T-helper 22 cell (primary cell): Measurements from ENCODE around the gene CACNG7.

Experiments used
- DNase-seq: peaks from one replicate; pipeline ENCODE4 v3.0.0-alpha.2; 2020; ENCODE audit warnings: low read depth

The CACNG7 gene

DNA sequence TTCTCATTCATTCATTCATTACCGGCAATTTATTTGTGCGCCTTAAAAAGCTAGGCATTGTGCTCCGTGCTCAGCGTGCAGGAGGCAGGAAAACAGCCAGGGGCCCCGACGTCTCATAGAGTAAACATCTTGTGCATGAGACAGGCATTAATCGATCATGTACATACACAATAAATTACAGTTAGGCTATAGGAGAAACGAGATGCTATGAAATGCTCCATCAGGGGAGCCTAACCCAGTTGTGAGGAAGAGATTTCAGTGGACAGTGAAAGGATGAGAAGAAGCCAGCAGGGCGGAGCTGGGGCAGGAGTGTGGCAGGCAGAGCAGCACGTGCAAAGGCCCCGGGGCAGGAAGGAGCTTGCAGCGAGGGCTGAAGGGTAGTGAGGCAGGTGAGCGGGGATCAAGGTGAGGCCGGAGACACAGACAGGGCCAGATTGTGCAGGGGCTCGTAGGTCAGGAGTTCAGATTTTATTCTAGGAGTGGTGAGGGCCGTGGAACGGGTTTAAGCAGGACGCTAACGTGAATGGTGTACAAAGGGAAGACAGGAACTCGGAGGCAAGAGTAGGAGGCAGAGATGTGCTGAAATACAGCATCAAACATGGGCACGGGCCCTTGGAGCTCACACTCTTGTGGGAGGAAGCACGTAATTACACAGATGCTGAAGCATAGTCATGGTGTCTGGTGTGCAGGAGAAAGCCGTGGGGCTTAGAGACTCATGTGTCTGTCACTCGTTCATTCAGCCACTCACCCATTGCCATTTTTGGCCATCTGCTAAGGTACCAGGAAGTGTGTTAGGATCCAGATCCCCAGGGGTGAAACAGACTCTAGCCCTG is 74.6 kb downstream of the CACNG7 start:
- no peak for DNase-seq

DNA sequence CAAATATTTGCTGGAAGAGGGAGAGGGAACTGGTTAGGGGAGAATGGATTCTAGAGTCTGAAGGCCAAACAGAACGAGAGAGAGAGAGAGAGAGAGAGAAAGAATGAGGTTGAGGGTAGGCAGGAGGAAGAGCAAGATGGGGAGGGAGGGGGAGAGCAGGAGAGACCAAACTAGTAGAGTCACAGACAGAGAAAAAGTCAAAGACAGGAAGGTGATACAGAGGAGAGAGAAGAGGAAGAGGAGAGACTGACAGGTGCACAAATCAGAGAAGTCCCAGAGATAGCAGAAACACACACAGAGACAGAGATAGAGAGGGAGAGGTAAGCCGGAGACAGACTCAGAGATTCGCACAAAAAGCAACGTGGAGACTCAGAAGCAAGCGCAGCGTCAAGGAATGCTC is 76.8 kb downstream of the CACNG7 start:
- DNase-seq = no peak

DNA sequence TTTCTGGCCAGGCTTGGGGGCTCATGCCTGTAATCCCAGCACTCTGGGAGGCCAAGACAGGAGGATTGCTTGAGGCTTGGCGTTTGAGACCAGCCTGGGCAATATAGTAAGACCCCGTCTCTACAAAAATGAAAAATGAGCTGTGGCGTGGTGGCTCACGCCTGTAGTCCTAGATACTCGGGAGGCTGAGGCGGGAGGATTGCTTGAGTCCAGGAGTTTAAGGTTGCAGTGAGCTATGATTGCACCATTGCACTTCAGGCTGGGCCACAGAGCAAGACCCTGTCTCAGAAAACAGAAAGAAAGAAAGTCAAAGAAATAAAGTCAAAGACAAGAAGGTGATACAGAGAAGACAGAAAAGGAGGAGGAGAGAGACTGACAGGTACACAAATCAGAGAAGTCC is 79.9 kb downstream of the CACNG7 start:
- no peak for DNase-seq

DNA sequence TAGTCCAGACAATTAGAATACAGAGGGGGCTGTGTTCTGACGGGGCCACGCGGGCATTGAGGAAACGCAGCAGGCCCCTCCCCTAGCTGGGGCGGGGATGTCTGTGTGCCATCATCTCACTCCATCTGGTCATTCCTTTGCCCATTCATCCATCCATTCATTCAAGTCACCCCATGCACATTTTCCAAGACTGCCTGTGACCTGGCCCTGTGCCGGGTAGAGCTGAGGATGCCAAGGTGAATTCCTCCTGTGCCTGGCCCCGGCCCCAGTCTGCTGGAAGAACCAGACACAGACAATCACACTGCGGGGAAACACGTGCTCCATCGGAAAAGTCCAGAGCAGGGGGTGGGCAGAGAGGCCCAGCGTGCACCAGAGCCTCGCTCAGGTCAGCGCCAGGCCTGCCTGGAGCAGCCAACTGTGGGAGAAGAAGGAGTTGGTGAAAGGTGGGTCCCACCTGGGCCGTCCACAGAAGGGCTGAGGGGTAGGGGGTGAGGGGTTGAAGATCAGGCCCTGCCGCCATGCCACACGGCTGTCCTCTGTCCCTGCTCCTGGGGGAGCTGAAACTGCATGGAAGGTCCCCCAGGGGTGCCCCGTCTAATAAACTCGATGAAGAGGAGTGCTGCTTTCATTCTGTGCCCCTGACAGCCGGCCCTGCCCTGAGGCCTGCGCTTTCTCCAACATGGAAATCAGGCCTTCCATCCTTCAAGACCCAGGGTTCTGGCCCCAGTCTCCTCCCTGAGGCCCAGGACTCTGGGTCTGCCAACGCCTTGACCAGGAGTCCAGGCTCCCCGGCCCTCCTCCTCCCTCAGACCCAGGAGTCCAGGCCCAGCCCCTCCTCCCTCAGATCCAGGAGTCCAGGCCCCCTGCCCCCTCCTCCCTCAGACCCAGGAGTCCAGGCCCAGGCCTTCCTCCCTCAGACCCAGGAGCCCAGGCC is 80.8 kb downstream of the CACNG7 start:
- no peak for DNase-seq

DNA sequence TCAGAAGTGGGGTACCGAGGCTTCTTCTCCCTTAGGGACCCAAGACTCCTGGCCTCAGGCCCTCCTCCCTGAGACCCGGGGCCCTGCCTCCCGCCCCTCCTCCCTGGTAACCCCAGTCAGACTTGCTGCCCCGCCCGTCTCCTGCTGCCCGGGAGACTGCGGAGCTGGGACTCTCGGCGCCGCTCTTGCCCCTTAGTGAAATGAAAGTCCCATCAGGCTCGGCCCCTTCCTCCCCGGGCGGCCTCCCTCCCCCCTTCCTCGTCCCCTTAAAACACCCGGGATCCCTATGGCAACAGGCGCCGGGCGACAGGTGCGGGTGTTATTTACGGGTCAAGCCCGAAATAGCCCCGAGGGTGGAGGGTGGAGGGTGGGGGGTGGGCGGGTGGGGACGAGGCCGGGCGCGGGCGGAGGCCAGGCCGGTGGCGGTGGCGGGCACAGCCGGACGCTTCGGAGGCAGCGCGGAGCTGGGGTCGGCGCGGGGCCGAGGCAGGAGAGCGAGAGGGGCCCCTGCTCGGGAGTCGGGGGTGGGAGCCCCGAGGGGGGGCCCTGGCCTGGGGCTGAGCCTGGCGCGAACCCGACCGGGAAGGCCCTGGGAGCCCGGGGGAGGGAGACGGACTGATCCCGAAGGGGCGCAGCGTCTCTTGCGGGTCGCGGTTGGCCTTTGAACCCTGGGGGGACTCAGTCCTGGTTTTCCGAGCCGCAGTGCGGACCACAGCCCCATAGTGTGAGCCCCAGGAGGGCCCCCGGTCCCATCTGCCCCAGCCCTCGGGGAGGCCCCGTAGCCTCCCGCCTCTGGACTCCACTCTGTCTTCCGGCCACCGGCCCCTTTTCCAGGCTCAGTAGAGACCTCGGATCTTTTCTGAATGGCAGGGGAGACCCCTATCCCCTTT is 82.4 kb downstream of the CACNG7 start, which contains the start of gene CACNG6:
Gene CACNG6 (plus strand): TSS at position 414 of the 890 bp plus-strand sequence. CDS start 1,241 bp downstream, outside the sequence.
- no peak for DNase-seq

DNA sequence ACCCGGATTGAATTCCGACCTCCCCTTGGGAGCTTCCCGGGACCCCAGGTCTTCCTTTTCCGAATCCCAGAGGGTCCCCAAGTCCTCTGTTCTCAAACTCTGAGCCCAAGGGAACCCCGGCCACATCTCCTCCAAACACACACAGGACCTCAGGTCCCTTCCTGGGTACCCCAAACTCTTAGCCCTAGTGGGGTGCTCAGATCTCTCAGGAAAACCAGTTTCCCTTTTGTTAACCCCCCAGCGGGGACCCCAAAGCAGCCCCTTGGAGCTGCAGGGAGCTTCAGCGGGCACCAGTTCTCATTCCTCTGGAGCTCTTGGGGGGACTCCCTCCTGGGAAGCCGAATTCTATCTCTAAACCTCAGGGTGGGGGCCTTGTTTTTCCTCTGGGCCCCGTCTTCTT is 83.1 kb downstream of the CACNG7 start:
- no peak for DNase-seq

DNA sequence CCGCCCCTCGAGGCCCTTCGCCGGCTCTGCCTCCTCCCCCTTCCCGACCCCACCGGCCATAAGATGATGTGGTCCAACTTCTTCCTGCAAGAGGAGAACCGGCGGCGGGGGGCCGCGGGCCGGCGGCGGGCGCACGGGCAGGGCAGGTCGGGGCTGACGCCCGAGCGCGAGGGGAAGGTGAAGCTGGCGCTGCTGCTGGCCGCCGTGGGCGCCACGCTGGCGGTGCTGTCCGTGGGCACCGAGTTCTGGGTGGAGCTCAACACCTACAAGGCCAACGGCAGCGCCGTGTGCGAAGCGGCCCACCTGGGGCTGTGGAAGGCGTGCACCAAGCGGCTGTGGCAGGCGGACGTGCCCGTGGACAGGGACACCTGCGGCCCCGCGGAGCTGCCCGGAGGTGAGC is 83.7 kb downstream of the CACNG7 start:
- DNase-seq = no peak

DNA sequence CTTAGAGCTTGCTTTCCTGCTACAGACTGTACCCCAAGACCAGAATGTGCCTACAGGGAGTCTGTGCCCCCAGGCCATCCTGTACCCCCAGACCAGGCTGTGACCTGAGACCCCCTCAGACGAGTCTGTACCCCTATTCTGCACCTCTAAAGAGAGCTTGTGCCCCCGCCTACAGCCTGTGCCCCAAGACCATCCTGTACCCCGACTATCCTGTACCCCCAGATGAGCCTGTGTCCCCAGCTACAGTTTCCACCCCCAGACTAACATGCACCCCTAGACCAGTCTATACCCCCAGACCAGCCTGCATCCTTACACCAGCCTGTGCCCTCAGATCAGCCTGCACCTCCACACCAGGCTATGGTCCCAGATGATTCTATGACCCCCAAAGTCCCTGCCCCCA is 84.4 kb downstream of the CACNG7 start:
- no peak for DNase-seq
